NCI-H2171 treated with DMSO at 0.1 percent for 48 hours (cell line): ENCODE data around the gene ST8SIA6.
"Not testable (repeated sequence)": the region's sequence is repeated elsewhere in the genome, so short reads cannot be mapped to it uniquely, and the experiment has no call there.

Source experiments
- DNase-seq: peaks from one replicate; lab custom pipeline; 2025; lab: John Stamatoyannopoulos, UW

Gene ST8SIA6

GRCh38 chr10:17426263-17426750 lies 28.1 kb downstream of the ST8SIA6 start:
- no peak for DNase-seq

- no peak for DNase-seq
These were observed 28.7 kb downstream of the ST8SIA6 start for GRCh38 chr10:17425584-17426262.

- no peak for DNase-seq
These were observed 30.7 kb downstream of the ST8SIA6 start for GRCh38 chr10:17423632-17424186.

- DNase-seq, result no peak
These were observed 31.5 kb downstream of the ST8SIA6 start for GRCh38 chr10:17422931-17423330.

- no peak for DNase-seq
These were observed 36.1 kb downstream of the ST8SIA6 start for GRCh38 chr10:17418249-17418648.

GRCh38 chr10:17416442-17417211 lies 37.8 kb downstream of the ST8SIA6 start:
- no peak for DNase-seq

GRCh38 chr10:17415046-17415658 lies 39.2 kb downstream of the ST8SIA6 start:
- DNase-seq, result no peak

- DNase-seq, result no peak
These were observed 39.9 kb downstream of the ST8SIA6 start for GRCh38 chr10:17414484-17414883.

GRCh38 chr10:17413876-17414275 lies 40.5 kb downstream of the ST8SIA6 start:
- DNase-seq, result no peak

GRCh38 chr10:17412323-17412722 lies 42.1 kb downstream of the ST8SIA6 start:
- DNase-seq, result no peak

GRCh38 chr10:17410907-17411306 lies 43.5 kb downstream of the ST8SIA6 start:
- DNase-seq, result no peak

GRCh38 chr10:17409170-17409733 lies 45.1 kb downstream of the ST8SIA6 start:
- DNase-seq, result no peak

- DNase-seq, result no peak
These were observed 47.3 kb downstream of the ST8SIA6 start for GRCh38 chr10:17407047-17407446.

- no peak for DNase-seq
These were observed 48.2 kb downstream of the ST8SIA6 start for GRCh38 chr10:17406036-17406834.

- no peak for DNase-seq
These were observed 51.2 kb downstream of the ST8SIA6 start for GRCh38 chr10:17403161-17403560.

- not testable (repeated sequence) for DNase-seq
These were observed 52.4 kb downstream of the ST8SIA6 start for GRCh38 chr10:17402040-17402439.

- DNase-seq, result no peak
These were observed 58.4 kb downstream of the ST8SIA6 start for GRCh38 chr10:17396004-17396403.

GRCh38 chr10:17394854-17395253 lies 59.5 kb downstream of the ST8SIA6 start:
- no peak for DNase-seq

GRCh38 chr10:17387861-17388503 lies 66.4 kb downstream of the ST8SIA6 start:
- DNase-seq, result no peak

- no peak for DNase-seq
These were observed 67.7 kb downstream of the ST8SIA6 start for GRCh38 chr10:17386616-17387075.

GRCh38 chr10:17386021-17386420 lies 68.4 kb downstream of the ST8SIA6 start:
- DNase-seq, result no peak
